SKM-1 (cell line): ENCODE data around the gene UPK3B.
"Not testable (repeated sequence)": the region's sequence is repeated elsewhere in the genome, so short reads cannot be mapped to it uniquely, and the experiment has no call there.

Experiments used
- DNase-seq: peaks from one replicate; lab custom pipeline; 2025; ENCODE audit not compliant: unreplicated experiment; lab: John Stamatoyannopoulos, UW

UPK3B gene

DNA sequence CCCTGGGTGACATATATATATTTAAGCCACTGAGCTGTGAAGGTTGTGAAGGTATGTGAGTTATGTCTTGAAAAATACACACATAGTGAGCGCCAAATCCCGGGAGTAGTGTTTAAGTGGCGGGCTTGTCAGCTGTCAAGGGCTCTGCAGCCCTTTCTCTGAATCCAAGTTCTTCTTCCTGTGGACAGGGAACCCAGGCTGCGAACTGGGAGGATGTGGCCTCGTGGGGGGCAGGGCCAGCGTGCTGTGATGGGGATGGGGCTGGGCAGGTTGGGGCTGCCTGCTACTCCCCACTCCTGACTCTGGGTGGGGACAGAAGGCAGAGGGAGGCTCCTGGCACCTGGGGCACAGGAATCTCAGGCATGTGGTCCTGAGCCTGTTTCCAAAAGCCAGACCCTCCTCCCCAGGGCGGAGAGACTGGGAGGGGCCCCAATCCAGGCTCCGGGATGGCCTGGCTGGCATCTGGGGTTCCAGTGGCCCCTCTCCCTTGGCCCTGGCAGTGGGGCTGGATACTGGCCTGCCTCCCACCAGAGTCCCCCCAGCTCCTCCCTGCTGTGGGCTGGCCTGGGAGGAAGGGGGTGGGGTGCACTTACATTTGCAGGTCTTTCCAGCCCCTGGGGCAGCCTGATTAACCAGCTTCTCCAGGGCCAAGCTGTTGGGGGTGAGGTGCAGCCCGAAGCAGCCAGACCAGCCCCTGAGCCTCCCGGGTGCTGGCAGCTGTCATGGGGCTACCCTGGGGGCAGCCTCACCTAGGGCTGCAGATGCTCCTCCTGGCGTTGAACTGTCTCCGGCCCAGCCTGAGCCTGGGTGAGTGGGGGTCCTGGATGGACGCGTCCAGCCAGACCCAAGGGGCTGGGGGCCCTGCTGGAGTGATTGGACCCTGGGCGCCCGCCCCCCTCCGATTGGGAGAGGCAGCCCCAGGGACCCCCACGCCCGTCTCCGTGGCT is at the start of gene UPK3B:
UPK3B (plus strand) TSS at position 622 of the 947 bp plus-strand sequence; CDS start at position 723, 101 bp downstream.
- DNase-seq: no peak

DNA sequence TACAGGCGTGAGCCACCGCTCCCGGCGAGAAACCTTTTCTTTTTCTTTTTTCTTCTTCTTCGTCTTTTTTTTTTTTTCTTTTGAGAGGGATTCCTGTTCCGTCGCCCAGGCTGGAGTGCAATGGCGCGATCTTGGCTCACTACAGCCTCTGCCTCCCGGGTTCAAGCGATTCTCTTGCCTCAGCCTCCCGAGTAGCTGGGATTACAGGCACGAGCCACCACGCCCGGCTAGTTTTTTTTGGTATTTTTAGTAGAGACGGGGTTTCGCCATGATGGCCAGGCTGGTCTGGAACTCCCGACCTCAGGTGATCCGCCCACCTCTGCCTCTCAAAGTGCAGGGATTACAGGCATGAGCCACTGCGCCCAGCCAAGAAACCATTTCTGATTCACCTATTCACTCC is 49.6 kb upstream of the UPK3B start:
- not testable (repeated sequence) for DNase-seq

DNA sequence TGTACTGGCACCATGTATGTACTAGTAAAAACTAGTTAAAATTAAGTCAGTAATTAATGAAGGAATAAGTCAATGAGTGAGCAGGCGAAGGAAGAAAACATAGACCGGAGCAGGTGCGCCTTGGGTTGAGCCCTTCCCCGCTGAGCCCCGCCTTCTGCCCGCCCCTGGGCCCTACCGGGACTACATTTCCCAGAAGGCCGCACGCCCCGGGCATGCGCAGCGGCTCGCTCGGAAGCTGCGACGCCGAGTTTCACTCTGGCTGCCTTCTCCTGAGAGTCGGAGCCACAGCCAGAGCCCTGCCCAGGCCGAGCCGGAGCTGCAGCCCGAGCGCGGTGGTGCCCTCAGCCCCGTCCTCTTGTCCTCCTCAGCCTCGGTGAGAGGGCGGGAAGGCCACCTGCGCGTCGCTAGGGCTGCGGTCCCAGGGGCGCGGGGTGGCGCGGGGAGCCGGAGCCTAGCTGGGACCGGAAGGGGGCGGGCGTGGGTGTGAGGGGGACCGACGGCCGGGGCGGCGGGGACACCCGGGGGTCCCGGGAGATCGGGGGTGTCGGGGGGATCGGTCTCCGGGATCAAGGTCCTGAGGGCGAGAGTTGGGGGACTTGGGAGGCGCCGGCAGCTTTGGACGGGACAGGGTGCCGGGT is 48.8 kb upstream of the UPK3B start, which contains the start of gene DTX2:
DTX2 (plus strand) TSS at position 246 of the 638 bp plus-strand sequence. CDS start 18,801 bp downstream, outside the sequence.
- DNase-seq: not testable (repeated sequence)

DNA sequence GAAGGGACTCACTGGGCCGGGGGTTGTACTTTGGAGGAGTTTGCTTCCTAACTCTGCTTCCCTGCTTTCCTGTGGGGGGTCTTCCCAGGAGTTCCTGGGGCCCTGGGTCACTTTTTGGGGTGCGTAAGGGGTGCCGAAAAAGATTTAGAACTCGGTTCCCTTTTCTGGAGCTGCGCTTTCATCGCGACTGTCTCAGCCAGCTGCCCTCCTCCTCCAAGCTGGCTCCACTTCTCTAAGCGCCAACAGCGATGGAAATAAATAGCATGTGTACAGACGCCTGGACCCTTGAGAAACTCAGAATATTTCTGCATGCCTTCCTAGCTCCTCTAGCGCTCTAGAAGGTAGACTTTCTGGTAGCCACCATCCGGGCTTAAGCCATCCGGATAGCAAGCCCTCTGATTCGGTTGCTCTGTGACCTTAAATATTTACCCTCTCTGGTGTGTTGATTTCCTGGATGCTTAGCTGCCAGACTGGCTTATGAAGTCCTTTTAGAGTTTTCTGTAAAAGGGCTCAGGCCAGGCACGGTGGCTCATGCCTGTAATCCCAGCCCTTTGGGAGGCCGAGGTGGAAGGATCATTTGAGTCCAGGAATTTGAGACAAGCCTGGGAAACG is 48.0 kb upstream of the UPK3B start:
- not testable (repeated sequence) for DNase-seq

DNA sequence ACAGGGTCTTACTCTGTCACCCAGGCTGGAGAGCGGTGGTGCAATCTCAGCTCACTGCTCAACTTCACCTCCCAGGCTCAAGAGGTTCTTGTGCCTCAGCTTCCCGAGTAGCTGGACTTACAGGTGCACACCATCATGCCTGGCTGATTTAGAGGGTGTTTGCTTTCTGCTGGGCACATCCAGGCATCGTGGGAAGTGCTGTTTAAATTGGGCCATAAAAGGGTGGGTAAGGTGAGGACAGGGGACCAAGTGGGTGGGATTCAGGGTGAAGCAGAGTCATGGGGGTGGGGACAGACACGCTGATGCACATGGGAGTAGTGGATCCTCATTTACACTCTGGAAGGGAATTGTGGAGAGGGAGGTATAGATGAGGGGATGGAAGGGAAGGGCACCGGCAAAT is 45.4 kb upstream of the UPK3B start:
- not testable (repeated sequence) for DNase-seq

DNA sequence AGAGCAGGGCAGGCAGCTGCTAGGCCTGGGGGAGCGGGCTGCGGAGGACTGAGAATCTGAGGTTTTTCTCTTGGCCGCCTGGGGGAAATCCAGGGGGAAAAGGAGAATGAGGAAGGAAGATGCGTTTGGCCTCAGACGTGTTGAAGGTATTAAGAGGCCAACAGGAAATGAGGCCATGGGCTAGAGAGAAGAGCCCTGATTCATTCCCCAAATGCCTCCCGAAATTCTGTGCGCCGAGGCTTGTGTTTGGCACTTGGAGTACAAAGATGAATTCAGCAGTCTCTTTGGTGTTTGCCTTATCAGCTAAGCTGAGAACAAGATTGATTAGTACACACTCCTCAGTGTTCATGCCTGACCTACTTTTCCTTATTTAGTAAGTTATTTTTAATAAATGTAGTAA is 44.4 kb upstream of the UPK3B start:
- DNase-seq: not testable (repeated sequence)

DNA sequence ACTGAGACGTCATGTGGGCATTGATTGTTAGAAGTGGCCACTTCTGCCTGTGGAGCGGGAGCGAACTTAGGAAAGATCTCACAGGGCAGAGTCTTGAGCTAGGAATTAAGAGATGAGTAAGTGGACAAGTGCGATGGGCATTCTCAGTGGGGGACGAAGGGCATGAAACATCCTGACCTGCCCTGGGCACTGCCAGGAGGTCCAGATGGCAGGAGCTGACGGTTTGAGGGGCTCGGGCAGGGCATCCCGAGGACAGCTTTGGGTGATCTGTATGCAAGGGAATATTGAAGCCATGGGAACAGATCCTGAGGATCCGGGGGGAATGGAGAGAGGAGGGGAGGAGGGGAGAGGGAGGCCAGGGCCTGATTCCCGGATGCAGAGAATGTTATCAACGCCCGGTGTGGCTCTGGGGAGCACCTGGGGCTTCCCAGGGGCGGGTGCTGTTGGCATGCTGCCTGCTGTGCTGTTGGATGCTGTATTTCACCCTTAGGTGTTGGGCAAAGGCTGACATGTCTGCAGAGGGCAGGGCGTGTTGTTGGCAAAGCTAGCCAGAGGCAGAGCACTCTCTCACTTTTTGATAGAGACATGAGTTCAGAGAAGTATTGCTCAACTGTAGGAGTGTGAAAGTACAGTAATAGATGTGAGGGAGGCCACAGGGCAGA is 42.5 kb upstream of the UPK3B start:
- not testable (repeated sequence) for DNase-seq

DNA sequence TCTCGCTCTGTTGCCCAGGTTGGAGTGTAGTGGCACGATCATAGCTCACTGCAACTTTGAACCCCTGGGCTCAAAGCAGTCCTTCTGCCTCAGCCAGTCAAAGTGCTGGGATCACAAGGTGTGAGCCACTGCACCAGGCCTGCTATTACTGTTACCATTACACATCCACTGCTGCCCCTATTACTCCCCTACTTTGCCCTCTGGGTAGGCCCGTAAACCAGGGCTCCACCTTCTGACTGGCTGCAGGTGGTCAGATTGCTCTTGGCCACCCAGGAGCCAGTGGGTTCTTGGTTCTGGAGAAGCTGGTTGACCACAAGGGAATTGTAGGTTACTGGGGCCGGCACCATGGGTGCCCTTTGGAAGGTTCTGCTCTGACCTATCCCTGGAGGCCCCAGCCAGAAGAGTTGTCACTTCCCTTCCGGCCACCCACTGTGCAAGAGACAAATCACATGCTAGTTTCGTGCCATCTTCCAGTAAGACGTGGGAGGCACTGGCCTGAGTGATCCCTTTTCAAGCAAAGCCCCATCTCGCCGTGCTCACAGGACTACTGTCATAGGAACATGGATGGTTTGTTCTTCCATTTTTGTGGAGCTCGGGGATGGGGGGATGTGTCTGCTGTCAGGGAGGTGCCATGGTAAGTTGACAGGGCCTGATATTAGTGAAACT is 38.7 kb upstream of the UPK3B start:
- DNase-seq: not testable (repeated sequence)

DNA sequence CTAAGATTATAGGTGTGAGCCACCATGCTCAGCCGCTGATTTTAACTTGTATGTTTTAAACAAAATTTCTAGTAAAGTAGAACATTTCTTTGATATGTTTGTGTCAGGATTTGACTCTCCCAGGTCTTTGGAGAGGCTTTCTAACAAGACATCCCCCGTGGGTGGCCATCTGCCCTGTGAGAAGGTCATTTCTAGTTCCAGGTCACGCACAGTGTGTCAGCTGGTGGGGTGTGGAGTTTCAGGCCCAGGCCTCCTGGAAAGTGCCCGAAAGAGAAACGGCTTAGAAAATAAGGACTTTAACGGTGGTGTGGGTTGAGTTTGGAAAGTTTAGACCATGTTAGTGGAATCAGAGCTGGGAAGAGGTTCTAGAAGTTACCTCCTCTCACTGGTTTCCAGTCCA is 37.3 kb upstream of the UPK3B start:
- DNase-seq: not testable (repeated sequence)

DNA sequence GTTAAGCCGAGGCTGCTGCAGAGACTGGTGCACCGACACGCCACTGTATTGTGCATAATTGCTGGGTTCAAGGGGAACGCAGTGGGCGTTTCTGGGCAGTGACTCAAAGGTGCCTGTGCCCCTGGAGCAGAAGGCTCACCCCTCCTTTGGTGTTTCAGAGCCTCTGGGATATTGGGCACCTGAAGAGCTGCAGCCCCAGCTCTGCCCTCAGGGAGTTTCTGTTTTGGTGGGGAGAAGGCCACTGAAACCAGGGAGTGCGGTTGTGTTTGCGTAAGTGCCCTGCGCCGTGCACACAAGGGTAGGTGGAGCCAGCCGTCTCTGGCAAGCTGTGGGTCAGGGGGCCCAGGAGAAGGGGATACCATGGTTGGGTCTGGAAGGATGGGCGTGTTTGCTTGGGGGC is 34.1 kb upstream of the UPK3B start:
- not testable (repeated sequence) for DNase-seq

DNA sequence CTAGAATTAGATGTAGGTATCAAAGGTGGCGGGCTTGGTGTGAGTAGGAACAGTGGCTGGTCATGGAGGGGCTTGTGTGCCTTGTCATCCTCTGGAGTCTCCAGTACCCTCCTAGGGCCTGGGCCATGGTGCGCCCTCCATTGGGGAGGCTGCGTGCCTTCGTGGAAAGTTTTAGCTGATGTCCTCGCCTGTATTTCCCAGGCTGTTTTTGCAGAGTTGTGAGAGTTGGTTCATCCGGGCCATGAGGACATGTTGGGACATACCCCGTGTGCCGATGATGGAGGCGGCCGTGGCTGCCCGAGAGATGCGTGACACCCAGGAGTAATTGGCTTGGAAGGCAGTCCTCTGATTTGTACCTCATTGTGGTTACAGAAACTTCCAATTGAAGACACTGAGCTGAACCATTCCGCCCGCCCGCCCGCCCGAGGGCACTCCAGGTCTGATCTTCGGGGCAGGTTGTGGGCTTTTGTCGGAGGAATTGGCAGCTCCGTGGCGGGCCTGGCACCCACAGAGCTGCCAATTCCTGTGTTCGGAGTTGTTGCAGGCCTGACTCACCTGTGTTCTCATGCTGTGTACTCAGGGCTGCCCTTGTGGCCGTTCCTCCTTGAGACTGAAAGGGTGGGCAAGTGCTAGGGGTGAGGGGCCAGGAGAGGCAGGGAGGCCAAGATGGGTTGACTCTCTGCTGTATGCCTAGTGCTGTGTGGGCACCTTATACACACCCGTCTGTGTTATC is 33.4 kb upstream of the UPK3B start:
- not testable (repeated sequence) for DNase-seq

DNA sequence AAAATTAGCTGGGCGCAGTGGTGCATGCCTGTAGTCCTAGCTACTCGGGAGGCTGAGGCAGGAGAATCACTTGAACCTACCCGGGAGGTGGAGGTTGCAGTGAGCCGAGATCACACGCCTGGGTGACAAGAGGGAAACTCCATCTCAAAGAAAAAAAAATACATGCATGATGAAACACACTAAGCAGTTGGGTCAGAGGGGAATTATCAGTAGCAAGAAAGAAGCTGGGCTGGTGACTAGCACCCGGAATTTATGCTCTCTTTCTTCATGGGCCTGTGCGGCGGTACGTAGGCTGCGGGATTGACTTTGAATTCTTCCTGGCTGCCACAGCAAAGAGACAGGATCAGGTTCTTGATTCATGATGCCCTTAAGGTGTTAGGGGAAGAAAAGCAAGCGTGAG is 30.7 kb upstream of the UPK3B start:
- DNase-seq: not testable (repeated sequence)

DNA sequence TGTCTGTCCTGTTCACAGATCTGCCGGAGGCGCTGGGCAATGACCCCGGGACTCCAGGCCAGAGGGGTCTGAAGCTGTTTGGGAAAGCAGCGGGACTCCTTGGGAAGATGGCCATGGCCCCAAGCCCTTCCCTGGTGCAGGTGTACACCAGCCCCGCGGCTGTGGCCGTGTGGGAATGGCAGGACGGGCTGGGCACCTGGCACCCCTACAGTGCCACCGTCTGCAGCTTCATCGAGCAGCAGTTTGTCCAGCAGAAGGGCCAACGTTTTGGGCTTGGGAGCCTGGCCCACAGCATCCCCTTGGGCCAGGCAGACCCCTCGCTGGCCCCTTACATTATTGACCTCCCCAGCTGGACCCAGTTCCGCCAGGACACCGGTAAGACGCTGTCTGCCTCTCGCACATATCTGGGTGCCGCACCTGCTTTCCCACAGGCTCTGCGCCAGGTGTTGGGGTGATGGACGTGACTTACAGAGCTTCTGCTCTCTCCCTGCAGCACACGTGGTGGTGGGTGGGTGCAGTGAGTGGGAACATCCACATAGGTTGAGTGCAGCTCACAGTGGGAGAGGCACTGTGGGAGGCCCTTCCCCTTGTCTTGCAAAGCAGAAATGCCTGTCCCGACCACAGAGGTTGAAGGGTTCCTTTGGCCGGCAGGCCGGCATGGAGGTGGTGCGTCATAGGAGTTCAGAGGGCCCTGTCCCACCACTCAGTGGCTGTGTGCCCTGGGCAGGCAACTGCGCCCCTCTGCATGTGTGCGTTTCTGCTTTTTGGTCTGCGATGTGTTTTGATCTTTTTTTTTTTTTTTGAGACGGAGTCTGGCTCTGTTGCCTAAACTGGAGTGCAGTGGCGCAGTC is 29.7 kb upstream of the UPK3B start:
- not testable (repeated sequence) for DNase-seq

DNA sequence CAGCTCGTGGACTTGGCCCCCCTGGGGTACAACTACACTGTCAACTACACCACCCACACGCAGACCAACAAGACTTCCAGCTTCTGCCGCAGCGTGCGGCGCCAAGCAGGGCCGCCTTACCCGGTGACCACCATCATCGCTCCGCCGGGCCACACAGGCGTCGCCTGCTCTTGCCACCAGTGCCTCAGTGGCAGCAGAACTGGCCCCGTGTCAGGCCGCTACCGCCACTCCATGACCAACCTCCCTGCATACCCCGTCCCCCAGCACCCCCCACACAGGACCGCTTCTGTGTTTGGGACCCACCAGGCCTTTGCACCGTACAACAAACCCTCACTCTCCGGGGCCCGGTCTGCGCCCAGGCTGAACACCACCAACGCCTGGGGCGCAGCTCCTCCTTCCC is 27.7 kb upstream of the UPK3B start:
- DNase-seq: not testable (repeated sequence)

DNA sequence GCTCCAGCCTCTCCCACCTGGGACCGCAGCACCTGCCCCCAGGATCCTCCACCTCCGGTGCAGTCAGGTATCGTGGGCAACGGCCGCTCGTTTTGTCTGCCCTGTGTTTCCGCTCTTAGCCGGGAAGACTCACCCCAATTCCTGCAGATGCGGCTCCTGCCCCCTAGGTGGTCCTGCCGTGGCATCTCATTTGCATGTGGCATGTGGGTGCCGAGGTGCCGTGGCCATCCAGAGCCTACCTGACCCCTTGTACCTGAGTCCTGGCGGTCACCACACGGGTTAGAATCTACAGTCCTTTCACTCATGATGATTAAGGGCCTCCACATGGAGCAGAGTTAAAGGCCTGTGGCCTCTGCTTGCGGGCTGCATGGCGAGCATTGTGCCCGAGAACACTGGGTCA is 27.3 kb upstream of the UPK3B start:
- not testable (repeated sequence) for DNase-seq

DNA sequence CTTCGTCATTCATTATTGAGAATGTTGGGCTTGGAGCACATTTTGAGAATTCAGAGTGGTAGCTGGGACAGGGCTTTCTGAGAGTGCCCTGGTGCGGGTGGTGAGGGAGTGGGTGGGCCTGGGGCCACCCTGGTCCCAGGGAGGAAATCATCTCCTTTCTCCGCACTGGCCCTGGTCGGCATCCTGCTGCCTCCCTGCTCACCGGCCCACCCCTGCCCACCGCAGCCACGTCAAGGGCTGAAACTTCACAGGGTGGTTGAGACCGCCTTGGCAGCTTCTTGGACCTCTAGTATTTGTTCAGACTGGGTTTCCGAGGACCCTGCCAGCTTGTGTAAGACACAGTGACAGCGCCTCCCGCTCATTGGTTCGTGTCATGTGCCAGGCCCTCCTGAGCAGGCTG is 25.9 kb upstream of the UPK3B start:
- DNase-seq: not testable (repeated sequence)

DNA sequence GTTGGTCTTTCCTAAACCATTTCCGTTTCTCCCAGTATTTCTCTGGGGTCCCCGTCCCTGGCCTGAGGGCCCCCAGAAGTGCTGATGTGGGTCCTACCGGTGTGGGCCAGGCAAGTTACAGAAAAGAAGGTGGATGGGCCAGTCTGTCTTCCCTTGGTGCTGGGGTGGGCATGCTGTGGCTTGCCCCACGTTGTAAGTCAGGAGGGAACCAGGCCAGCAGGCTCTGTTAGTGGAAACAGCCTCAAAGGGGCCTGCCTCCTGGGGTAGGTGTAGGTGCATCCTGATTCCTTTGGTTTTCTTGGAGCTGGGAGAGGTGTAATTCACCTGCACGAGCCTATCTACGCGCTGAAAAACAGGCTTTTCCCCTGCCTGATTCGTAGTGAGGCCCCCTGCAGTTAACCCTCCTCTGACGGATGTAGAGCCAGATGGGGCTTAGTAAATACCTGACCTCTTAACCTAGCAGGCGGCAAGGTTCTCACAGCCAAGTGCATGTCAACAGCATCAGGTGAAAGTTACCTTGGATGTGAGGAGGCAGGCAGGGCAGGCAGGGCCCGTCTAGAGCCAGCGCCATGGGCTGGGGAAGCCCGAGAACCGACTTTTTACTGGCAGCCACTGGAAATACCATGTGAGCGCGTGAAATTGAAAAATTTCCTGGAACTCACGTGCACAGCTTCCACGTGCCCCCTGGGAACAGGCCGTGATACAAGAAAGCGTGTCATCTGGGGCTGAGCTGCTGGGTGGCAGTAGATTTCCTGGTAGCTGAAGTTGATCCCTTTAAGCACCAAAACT is 24.3 kb upstream of the UPK3B start:
- not testable (repeated sequence) for DNase-seq

DNA sequence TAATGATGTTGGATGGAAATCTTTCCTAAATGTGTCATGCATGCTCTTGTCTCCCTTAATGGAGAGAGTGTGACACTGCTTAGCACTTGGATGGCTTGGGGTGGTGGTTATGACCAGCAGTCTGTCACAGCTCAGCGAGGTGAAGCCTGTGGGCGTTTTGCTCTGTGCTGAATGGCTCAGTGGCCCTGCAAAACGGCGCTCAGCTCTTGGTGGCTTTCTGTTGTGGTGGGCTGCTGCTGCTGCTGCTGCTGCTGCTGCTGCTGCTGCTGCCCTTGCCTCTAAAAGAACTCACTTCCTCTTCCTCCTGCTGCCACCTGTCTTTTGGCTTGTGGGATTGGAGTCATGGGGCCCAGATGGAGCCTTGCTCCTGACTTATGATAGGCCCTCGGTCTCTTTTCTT is 23.7 kb upstream of the UPK3B start:
- DNase-seq: not testable (repeated sequence)
